GM12801 (cell line): ENCODE results near the gene FNDC3B.

Experiments
- TF ChIP-seq, protein P1 (sequence below): IDR thresholded peaks from one replicate; pipeline ENCODE4 v1.5.1; 2011; ENCODE audit warnings: control low read depth; ENCODE audit not compliant: insufficient read length; ENCODE audit errors: extremely low read depth

The FNDC3B gene

DNA sequence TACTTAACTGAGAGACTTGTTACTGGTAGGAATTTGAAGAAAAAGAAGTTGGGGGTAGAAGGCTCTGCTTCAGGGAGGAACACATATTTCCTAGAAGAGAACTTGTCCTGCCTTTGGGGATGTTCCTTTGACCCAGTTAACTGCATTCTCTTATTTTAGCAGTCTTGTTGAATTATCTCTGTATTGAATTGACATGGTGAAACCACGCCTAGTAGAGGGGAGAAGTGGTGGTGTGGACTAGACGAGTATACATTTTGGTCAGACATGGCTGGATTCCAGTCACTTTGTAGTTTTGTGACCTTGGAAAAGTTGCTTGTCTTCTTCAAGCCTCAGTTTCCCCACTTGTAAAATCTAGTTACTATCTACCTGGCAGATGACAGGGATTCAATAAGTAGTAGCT is 87.8 kb downstream of the FNDC3B start:
- TF ChIP-seq, protein P1, sequence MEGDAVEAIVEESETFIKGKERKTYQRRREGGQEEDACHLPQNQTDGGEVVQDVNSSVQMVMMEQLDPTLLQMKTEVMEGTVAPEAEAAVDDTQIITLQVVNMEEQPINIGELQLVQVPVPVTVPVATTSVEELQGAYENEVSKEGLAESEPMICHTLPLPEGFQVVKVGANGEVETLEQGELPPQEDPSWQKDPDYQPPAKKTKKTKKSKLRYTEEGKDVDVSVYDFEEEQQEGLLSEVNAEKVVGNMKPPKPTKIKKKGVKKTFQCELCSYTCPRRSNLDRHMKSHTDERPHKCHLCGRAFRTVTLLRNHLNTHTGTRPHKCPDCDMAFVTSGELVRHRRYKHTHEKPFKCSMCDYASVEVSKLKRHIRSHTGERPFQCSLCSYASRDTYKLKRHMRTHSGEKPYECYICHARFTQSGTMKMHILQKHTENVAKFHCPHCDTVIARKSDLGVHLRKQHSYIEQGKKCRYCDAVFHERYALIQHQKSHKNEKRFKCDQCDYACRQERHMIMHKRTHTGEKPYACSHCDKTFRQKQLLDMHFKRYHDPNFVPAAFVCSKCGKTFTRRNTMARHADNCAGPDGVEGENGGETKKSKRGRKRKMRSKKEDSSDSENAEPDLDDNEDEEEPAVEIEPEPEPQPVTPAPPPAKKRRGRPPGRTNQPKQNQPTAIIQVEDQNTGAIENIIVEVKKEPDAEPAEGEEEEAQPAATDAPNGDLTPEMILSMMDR: no peak

DNA sequence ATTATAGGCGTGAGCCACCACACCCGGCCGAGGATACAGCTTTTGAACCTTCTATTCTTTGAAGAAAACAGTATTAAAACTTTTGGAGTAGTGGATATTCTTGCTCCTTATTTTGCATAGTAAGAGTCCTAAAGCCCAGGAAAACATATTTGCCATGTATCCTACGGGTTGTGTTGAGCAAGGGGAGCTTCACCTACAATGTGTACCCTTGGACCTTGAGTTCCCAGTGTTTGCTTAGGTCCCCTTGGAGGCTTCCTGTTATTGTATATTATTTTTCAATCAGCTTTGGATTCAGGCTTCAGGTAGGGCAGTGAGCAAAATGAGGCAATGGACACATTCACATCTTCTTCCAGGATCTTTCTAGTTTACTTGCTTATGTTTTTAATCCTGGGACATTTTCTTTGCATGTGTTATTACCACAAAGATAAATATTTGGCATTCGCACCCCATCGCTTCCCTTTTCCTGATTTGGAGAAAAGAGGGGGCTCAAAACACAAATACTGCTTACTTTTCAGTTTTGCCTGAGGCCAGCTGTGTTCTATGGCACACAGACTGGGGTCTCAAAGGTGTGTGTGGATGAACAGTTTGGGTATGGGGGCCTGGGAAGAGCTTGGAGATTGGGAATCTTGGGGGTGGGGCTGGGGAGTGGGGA is 88.7 kb downstream of the FNDC3B start:
- TF ChIP-seq, protein P1: no peak

DNA sequence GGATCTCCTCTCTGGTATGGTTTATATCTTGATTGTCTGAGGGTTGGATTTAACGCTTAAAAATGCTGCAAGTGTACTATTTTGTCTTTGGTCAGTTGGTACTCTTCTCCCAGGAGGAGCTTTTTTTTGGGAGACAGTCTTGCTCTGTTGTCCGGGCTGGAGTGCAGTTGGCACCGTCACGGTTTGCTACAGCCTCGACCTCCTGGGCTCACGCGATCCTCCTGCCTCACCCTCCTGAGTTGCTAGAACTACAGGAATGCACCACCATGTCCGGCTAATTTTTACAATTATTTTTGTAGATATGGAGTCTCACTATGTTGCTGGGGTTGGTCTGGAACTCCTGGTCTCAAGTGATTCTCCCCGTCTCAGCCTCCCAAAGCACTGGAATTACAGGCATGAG is 89.5 kb downstream of the FNDC3B start:
- TF ChIP-seq, protein P1: no peak

DNA sequence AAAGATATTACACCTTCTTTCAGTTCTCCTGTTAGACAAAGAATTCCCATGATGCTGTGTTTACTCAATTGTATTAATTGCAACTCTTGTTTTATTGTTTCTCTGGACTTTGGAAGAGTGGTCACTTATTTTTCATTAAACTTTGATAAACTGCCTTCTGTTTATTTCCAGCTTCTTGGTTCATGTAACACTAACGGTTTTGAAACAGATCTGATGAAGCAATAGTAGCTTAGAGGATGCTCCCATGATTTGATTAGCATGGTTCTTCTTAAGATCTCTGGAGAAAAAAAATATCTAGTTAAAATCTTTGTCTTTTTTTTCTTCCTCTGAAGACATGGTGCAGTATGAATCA is 90.1 kb downstream of the FNDC3B start:
- TF ChIP-seq, protein P1: no peak

DNA sequence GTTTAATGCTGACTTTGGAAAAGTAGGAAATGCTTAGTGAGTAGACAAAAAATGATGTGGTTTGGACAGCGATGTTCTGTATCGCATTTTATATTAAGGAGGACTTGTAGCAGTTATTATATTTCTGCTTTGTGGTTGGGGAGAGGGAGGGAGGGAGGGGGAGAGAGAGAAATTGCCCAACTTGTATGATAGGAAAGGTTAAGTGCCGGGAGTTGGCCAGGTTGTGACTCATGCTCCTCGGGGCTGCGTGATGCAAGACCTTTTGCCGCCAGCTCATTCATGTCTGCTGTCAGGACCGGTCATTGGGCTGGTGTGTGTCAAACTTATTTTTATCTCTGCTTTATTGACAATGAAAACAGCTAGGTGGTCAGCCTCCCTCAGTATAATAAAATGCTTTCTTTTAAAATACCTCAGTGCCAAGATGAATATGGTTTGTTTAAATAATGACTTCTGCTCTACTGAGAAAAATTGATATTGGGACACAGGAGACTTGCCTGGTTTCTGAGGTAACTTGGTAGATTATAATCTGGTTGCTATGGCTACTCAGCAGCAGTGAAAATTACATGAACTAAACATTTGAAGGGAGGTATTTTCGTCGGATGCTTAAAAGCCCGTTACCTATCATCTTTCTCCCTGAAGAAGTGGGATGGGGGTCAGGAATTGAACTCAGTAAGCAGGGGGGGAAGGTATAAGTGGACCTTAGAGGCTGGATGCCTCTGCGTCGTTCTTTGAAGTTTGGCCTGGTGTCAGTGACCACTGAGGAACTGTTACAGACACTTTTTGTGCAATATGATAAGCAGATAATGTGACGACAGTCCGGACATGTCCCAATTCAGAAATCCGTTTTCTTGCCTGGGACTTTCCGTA is 90.7 kb downstream of the FNDC3B start:
- TF ChIP-seq, protein P1: no peak

DNA sequence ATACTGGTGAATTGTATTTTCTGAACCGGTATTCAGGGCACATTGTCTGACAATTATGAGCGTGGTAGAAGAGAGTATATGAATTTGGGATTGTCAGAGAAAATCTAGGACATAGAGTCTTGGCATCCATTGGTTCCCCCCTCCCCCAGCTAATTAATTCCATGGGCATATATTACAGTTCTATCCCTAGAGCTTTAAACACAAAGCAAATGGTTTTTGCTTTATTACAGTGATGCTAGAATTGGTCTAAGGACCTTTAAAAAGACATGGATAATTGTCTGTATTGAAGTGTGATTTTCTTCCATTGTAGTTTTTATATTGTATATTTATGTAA is 91.3 kb downstream of the FNDC3B start:
- TF ChIP-seq, protein P1: no peak

DNA sequence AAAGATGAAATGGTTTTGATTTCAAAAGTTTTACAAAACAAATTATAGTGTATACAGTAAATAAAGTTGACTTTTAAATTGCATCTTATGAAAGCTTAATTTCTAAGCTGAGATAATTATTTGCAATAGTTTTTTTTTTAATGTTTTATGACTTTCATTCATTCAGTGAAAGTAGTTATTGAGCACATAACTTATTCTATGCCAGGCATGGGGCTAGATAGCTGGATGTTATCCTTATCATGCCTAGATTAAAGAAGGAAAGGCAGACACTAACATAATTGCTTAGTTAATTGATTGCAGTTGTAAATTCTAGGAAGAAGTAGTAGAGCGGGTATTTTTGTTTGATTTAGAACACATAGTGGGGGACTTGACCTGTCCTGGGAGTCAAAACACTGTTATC is 92.4 kb downstream of the FNDC3B start:
- TF ChIP-seq, protein P1: no peak
